ENCODE data around the gene DERL2. TPM values are rescaled to one million over a fixed set of nuclear protein-coding genes. Genes with fewer than 3 reads are reported as not detected.

The DERL2 gene
- 27.4 and 52.8 TPM in 2 replicates for total RNA-seq (2012; rRNA removed)
- 44.1 and 44.2 TPM in 2 replicates for polyA plus RNA-seq (2012; rRNA removed)
- polyA plus RNA-seq (2012; cell fraction: cytosol; rRNA removed), result 19.6 and 25.7 TPM in 2 replicates
- polyA plus RNA-seq (2012; cell fraction: nucleus; rRNA removed; ENCODE audit: low replicate concordance), result 14.2 and 58.1 TPM in 2 replicates
- Bru-seq, nascent RNA, result percentile 85 among the genes with signal in this experiment
- percentile 80 among the genes with signal in this experiment for BruChase-seq, experiment 1, labeled RNA remaining after a 6-hour chase
- percentile 87 among the genes with signal in this experiment for BruChase-seq, experiment 2, labeled RNA remaining after a 2-hour chase
- long read RNA-seq, full-length matches to known transcripts, result 81 of 112 reads
- long read RNA-seq, partial matches to known transcripts, result 5 of 112 reads
- long read RNA-seq, other reads (novel, unspliced or antisense), result 26 of 112 reads

DNA sequence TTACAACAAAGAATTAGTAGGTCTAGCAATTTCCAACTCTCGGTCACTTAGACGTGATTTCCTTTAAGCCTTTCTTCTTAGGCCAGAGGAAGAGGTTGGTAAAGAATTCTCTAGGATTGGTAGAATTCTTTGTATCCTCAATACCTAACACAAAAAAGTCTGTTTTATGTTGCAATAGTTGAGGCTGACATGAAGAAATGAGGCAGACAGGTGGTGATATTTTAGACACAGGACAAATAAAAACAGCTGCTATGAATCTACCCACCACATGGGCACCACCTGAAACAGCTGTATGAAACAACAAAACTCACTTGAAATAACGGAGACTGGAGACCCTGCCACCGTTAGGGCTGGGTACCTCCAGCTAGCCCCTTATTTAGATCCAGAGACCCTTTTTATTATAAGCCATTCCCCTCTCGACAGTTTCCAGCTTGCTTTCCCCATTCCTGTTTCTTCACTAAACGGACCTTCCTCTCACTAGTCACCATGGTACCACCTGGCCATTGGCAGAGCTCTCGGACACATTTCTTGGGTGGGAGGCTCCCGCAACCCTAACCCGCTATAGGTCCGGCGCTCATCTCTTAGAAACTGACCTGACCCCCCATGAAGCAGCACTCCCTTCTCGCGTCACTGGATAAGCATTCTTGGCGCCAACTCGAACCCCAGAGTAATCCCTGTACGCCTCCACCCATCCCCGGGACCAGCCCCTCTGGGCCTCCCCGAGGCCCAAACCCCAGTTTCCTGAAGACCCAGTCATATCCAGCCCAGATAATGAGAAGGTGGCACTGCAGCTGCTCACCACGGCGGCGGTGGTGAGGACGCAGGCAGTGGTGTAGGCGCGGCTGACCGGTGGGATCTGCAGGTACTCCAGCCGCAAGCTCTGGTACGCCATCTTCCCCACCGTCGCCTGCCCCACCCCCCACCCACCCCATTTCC is at the start of gene DERL2:
Gene DERL2, minus strand, starts transcription at position 909 of the 936 bp plus-strand sequence. Its CDS starts 17 bp downstream, at position 892.
- H3K27me3 ChIP-seq (ENCODE audit: control insufficient read depth, insufficient read depth, low read length), result no peaks in the 10 kb centered on the region
- ATAC-seq (ENCODE audit: low read depth), result peak; percentile 27
- H3K4me3 ChIP-seq (ENCODE audit: insufficient read depth, low read depth, low read length), result peak within 1 kb of the TSS; percentile 97
- H3K9me3 ChIP-seq (ENCODE audit: control insufficient read depth, insufficient read depth, low read length), result no peaks in the 10 kb centered on the region
- ChIA-PET POLR2A (ENCODE audit: unreplicated experiment) (interaction anchor here (0.7 to 1.1 kb wide), 4 partner anchors 13 to 42 kb away, joined by 3 to 5 read pairs (median 4); a partner anchor contains a TSS), CTCF (interaction anchor here (1.0 kb wide), 1 partner anchor 14 kb away, joined by 4 read pairs; no protein-coding TSS in a partner anchor)
- H3K9ac ChIP-seq (ENCODE audit: low read depth, low read length), result peak within 1 kb of the TSS; percentile 98
- peak within 1 kb of the TSS; percentile 62; the same call in 1 of the 3 replicates for H2BK15ac ChIP-seq (ENCODE audit: low read depth, low read length)
- H3K23ac ChIP-seq (ENCODE audit: low read depth, low read length), result peak within 1 kb of the TSS; percentile 97
- intact Hi-C loops (cut with micrococcal nuclease) (loop anchor here (1.0 to 5.0 kb wide), 4 partner anchors 31 to 937 kb away; partner anchors contain the start of gene NLRP1), in situ Hi-C loops (cut with MboI; ENCODE audit: low sequenced_read_pairs) (no loop called here), dilution Hi-C loops (cut with HindIII; ENCODE audit: low sequenced_read_pairs, unreplicated experiment) (no loop called here)
- H4K91ac ChIP-seq (ENCODE audit: insufficient read depth, low read depth, low read length), result peak within 1 kb of the TSS; percentile 96
- peak within 1 kb of the TSS; percentile 99 for H2AFZ ChIP-seq (replicated peaks; ENCODE audit: low read length, poor library complexity)
- peaks cover 45 to 69% of the 10 kb centered on the region in 2 experiments for H3K79me1 ChIP-seq (ENCODE audit: low read depth in 1 of 2, low read length in 2 of 2)
- no peak within 1 kb of the TSS for H2BK20ac ChIP-seq (ENCODE audit: low read depth, low read length)
- peak within 1 kb of the TSS; percentile 98 for H3K27ac ChIP-seq (ENCODE audit: insufficient read depth, low read length)
- H3K9me1 ChIP-seq (ENCODE audit: insufficient read depth, low read length), result no peaks in the 10 kb centered on the region; the same call in 1 of the 2 replicates
- peak within 1 kb of the TSS; percentile 99 to 100 for H4K8ac ChIP-seq (ENCODE audit: low read depth in 2 of 2, low read length in 2 of 2)
- H3K4ac ChIP-seq (ENCODE audit: low read depth, low read length), result peak within 1 kb of the TSS; percentile 99
- H2AK9ac ChIP-seq (replicated peaks; ENCODE audit: low read depth, low read length, poor library complexity), result peak within 1 kb of the TSS; percentile 96
- peak within 1 kb of the TSS; percentile 84 for H2BK120ac ChIP-seq (ENCODE audit: low read depth, low read length)
- peaks cover 2% of the 10 kb centered on the region; the same call in 1 of the 2 replicates for H3K4me1 ChIP-seq (ENCODE audit: control insufficient read depth, insufficient read depth, low read length)
- H2BK5ac ChIP-seq (ENCODE audit: low read depth, low read length, poor library complexity, severe bottlenecking), result peak within 1 kb of the TSS; percentile 96
- TF ChIP-seq MXI1 (IDR thresholded peaks at IDR 0.05; ENCODE audit: borderline replicate concordance, low read depth, low read length) (0 out of 2 replicates have a peak, but pooled peaks have one; percentile 17), CHD1 (IDR thresholded peaks at IDR 0.05; ENCODE audit: low read depth, low read length) (0 out of 2 replicates have a peak, but pooled peaks have one; percentile 66), RFX5 (IDR thresholded peaks at IDR 0.05; ENCODE audit: low read depth, low read length) (no peak), CEBPB (IDR thresholded peaks at IDR 0.05; ENCODE audit: low read depth, low read length) (peak; percentile 61; the same call in 1 of the 2 replicates), MAFK (IDR thresholded peaks at IDR 0.05; ENCODE audit: low read depth, low read length) (no peak), RAD21 (IDR thresholded peaks at IDR 0.05; ENCODE audit: low read length) (no peak), MAZ (IDR thresholded peaks at IDR 0.05; ENCODE audit: borderline replicate concordance, low read depth, low read length) (no peak), SMC3 (IDR thresholded peaks at IDR 0.05; ENCODE audit: low read depth, low read length) (no peak), NFE2L2 (IDR thresholded peaks at IDR 0.05; ENCODE audit: low read depth, low read length) (no peak)
- TF ChIP-seq, protein P1, sequence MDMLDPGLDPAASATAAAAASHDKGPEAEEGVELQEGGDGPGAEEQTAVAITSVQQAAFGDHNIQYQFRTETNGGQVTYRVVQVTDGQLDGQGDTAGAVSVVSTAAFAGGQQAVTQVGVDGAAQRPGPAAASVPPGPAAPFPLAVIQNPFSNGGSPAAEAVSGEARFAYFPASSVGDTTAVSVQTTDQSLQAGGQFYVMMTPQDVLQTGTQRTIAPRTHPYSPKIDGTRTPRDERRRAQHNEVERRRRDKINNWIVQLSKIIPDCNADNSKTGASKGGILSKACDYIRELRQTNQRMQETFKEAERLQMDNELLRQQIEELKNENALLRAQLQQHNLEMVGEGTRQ (IDR thresholded peaks at IDR 0.05; ENCODE audit: low read depth, low read length), result no peak
- TF ChIP-seq, protein P2, sequence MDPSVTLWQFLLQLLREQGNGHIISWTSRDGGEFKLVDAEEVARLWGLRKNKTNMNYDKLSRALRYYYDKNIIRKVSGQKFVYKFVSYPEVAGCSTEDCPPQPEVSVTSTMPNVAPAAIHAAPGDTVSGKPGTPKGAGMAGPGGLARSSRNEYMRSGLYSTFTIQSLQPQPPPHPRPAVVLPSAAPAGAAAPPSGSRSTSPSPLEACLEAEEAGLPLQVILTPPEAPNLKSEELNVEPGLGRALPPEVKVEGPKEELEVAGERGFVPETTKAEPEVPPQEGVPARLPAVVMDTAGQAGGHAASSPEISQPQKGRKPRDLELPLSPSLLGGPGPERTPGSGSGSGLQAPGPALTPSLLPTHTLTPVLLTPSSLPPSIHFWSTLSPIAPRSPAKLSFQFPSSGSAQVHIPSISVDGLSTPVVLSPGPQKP (IDR thresholded peaks at IDR 0.05; ENCODE audit: borderline replicate concordance, low read depth, low read length), result no peak
- peak; percentile 44 for DNase-seq
- peaks cover 4% of the 10 kb centered on the region for H4K20me1 ChIP-seq (ENCODE audit: insufficient read depth, low read length)
- peak within 1 kb of the TSS; percentile 100 for H3K4me2 ChIP-seq (ENCODE audit: low read depth, low read length)
- peak within 1 kb of the TSS; percentile 97 for H2AK5ac ChIP-seq (ENCODE audit: low read depth, low read length)
- peak within 1 kb of the TSS; percentile 99 for H3K56ac ChIP-seq (ENCODE audit: extremely low read depth, insufficient read depth, low read length)
- TSS peak; percentile 30 for BruUV-seq (replicated peaks)
- peak within 1 kb of the TSS; percentile 82 for H3K18ac ChIP-seq (ENCODE audit: low read depth, low read length)
- 0% methylated on average over 5 of the region's 29 CpGs; no CpG with 5 or more reads in 1 of the 2 experiments for WGBS, 2 experiments (ENCODE audit: extremely low coverage in 2 of 2, insufficient read length in 1 of 2)
- peaks cover 22% of the 10 kb centered on the region for H3K36me3 ChIP-seq (ENCODE audit: control insufficient read depth, insufficient read depth, low read length)
- peak within 1 kb of the TSS; percentile 97 for H4K5ac ChIP-seq (ENCODE audit: low read depth, low read length)
- H3K14ac ChIP-seq (replicated peaks; ENCODE audit: low read depth, low read length), result peak within 1 kb of the TSS; percentile 100

Measured in IMR-90 (cell line).